Stimulated activated memory B cell treated with anti-CD40 and anti-IgM and Interleukin-4, amounts not matched to agents 10 μg/mL and 1 μg/mL and 100 μg/mL, for 72 hours (primary cell): ENCODE measurements around the gene SLAMF1.
"Not testable (repeated sequence)": the region's sequence is repeated elsewhere in the genome, so short reads cannot be mapped to it uniquely, and the experiment has no call there.

Experiments
- ATAC-seq: fragments of 150-1000 bp; cut with Tn5 transposase; 2 replicates; pipeline ENCODE4 v1.10.0; 2021
- H3K27ac Mint-ChIP-seq: one replicate; pipeline ENCODE4 v1.8.0; 2022; ENCODE audit warnings: mild to moderate bottlenecking, mixed read lengths
- H3K27me3 Mint-ChIP-seq: one replicate; pipeline ENCODE4 v1.8.0; 2022; ENCODE audit warnings: mixed read lengths
- H3K36me3 Mint-ChIP-seq: one replicate; pipeline ENCODE4 v1.8.0; 2022; ENCODE audit warnings: mixed read lengths
- H3K4me1 Mint-ChIP-seq: one replicate; pipeline ENCODE4 v1.8.0; 2022; ENCODE audit warnings: mixed read lengths
- H3K4me3 Mint-ChIP-seq: one replicate; pipeline ENCODE4 v1.8.0; 2022; ENCODE audit warnings: mild to moderate bottlenecking, moderate library complexity, mixed read lengths
- H3K9me3 Mint-ChIP-seq: one replicate; pipeline ENCODE4 v1.8.0; 2022; ENCODE audit warnings: mixed read lengths

SLAMF1 gene

DNA sequence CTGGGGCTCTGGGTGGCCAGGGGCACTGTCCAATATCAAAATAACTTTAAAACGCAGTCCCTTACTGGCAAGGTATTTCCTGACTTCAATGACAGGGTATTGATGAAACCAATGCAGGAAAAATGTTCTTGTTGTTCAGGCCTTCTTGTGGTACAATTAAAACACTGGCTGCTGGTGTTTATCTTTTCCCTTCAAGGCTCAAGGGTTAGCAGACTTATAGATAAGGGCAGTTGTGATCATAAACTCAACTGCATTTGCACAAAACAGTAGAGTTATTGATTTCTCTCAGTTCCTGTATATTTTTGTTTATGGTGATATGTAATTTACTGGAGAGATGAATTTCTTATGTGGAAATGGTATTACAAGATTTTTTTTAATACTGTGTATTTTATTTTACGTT is 64.9 kb downstream of the SLAMF1 start:
- peaks cover 6% of the 10 kb centered on the region for H3K36me3 Mint-ChIP-seq
- ATAC-seq: no peak
- peak overlapping the region; percentile 84 for H3K27ac Mint-ChIP-seq
- peaks cover 33% of the 10 kb centered on the region for H3K4me1 Mint-ChIP-seq
- peaks cover 3% of the 10 kb centered on the region for H3K9me3 Mint-ChIP-seq
- H3K27me3 Mint-ChIP-seq: no peaks in the 10 kb centered on the region
- no peak overlapping the region for H3K4me3 Mint-ChIP-seq

DNA sequence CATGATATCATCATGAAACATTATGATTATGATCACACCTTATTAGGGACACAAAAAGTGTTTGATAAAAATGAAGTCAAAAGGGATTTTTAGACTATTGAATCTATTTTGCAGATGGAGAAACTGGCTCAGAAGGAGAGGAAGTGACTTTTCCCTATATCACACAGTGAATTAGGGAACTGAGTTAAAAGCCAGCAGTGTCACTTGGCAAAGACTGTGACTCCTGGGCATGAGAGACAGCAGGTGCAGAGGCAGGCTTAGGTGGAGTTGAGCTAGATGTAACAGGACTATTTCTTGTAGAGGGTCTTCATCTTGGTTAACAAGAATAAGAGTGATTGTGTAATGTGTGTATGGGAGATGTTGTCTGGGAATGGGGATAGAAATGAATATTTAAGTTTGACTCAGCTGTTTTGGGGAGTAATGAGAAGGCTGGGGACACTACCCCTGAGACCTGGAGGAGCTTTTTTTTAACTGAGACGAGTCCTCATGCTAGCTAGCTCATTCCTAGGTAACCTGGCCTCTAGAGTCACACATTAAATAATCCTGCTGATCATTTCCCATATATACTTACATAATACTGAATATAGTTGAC is 66.5 kb downstream of the SLAMF1 start:
- no peak for ATAC-seq
- Mint-ChIP-seq H3K9me3 (peaks cover 3% of the 10 kb centered on the region), H3K4me1 (peaks cover 50% of the 10 kb centered on the region), H3K36me3 (peaks cover 11% of the 10 kb centered on the region), H3K27ac (peak overlapping the region; percentile 84), H3K27me3 (no peaks in the 10 kb centered on the region), H3K4me3 (no peak overlapping the region)

- H3K36me3 Mint-ChIP-seq: peaks cover 11% of the 10 kb centered on the region
- peak; percentile 76 for ATAC-seq
- H3K27me3 Mint-ChIP-seq: no peaks in the 10 kb centered on the region
- peak within 1 kb of the TSS; percentile 82 for H3K4me3 Mint-ChIP-seq
- H3K27ac Mint-ChIP-seq: peak within 1 kb of the TSS; percentile 84
- peaks cover 60% of the 10 kb centered on the region for H3K4me1 Mint-ChIP-seq
- peaks cover 3% of the 10 kb centered on the region for H3K9me3 Mint-ChIP-seq
Observed at GRCh38 chr1:160579216-160579701, 67.6 kb downstream of the SLAMF1 start, which contains the start of gene CD84. Gene CD84 (minus strand): TSS chr1:160579496. CDS start chr1:160579437, 59 bp downstream.

DNA sequence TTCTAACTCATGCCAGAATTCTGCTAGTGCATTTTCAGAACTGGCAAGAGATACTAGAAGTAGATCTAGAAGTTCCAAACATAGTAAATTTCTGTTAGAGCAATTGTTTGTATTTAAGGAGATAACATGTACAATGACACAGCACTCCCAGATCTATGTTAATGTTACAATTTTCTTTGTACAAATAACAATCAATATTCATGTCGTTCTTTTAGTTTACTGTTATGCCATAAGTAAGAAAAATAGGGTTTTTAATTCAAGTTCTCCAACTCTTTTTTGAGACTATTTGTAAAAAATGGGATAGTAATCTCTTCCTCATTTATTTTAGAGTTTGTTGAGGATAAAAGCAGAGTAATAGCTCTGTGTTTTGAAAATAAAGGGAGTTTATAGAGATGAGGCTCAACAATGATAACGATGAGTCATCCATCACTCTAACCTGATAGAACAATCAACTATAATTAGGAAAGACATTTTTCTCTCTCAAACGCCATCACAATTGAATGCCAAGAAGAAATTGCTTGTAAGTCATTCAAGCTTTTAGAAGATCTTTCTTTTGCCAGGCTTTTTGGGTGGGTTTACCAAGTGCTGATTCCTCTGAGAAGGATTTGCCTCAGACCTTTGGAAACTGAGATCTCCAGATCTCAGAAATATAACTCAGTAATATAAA is 68.2 kb downstream of the SLAMF1 start:
- H3K36me3 Mint-ChIP-seq: peaks cover 12% of the 10 kb centered on the region
- peaks cover 3% of the 10 kb centered on the region for H3K9me3 Mint-ChIP-seq
- peaks cover 64% of the 10 kb centered on the region for H3K4me1 Mint-ChIP-seq
- peak overlapping the region; percentile 82 for H3K4me3 Mint-ChIP-seq
- ATAC-seq: no peak
- H3K27ac Mint-ChIP-seq: peak overlapping the region; percentile 84
- H3K27me3 Mint-ChIP-seq: no peaks in the 10 kb centered on the region

GRCh38 chr1:160578175-160578524 is 68.7 kb downstream of the SLAMF1 start:
- H3K4me3 Mint-ChIP-seq: peak overlapping the region; percentile 82
- peaks cover 17% of the 10 kb centered on the region for H3K36me3 Mint-ChIP-seq
- H3K9me3 Mint-ChIP-seq: peaks cover under 1% of the 10 kb centered on the region
- H3K27me3 Mint-ChIP-seq: no peaks in the 10 kb centered on the region
- no peak for ATAC-seq
- H3K27ac Mint-ChIP-seq: peak overlapping the region; percentile 84
- H3K4me1 Mint-ChIP-seq: peaks cover 70% of the 10 kb centered on the region

DNA sequence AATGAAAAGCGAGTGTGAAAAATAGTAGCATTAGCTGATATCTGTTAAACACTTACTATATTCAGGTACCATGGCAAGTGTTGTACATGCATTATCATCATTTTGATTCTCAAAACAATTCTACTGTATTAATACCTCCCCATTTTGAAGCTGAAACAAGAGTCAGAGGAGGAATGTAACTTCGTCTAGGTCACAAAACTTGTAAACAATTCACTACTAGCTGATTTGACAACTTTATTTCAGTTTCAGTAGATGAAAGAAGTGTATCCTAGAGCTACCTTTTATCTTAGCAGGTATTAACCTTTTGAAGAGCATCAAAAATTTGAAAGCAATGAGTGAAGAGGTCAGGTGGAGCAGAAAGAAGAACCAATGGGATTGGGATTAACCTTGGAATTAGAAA is 69.2 kb downstream of the SLAMF1 start:
- peaks cover 21% of the 10 kb centered on the region for H3K36me3 Mint-ChIP-seq
- peak overlapping the region; percentile 82 for H3K4me3 Mint-ChIP-seq
- peaks cover 74% of the 10 kb centered on the region for H3K4me1 Mint-ChIP-seq
- peak overlapping the region; percentile 84 for H3K27ac Mint-ChIP-seq
- ATAC-seq: no peak
- no peaks in the 10 kb centered on the region for H3K9me3 Mint-ChIP-seq
- H3K27me3 Mint-ChIP-seq: no peaks in the 10 kb centered on the region

- no peak for ATAC-seq
- peak overlapping the region; percentile 82 for H3K4me3 Mint-ChIP-seq
- no peaks in the 10 kb centered on the region for H3K9me3 Mint-ChIP-seq
- peak overlapping the region; percentile 84 for H3K27ac Mint-ChIP-seq
- no peaks in the 10 kb centered on the region for H3K27me3 Mint-ChIP-seq
- H3K4me1 Mint-ChIP-seq: peaks cover 82% of the 10 kb centered on the region
- peaks cover 28% of the 10 kb centered on the region for H3K36me3 Mint-ChIP-seq
Observed at GRCh38 chr1:160576884-160577283, 70.0 kb downstream of the SLAMF1 start.

DNA sequence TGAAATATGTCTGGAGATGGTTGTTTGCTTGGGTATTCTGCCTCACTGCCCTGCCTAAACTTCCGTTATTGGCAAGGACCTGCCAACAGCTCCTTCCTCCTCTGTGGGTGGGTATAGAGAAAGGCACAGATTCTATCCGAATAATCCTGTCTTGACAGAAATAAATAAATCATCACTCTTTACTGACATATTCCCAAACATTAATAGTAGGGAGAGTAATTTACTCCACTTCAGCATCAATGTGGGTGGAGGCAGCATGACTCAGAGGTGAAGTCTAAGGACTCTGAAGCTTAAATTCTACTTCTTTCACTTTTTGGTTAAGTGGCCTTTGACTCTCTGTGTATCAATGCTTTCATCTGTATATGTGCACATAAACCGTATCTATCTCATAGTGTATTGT is 70.5 kb downstream of the SLAMF1 start:
- H3K9me3 Mint-ChIP-seq: peaks cover under 1% of the 10 kb centered on the region
- H3K27me3 Mint-ChIP-seq: no peaks in the 10 kb centered on the region
- peaks cover 83% of the 10 kb centered on the region for H3K4me1 Mint-ChIP-seq
- peak overlapping the region; percentile 82 for H3K4me3 Mint-ChIP-seq
- no peak for ATAC-seq
- H3K27ac Mint-ChIP-seq: peak overlapping the region; percentile 84
- H3K36me3 Mint-ChIP-seq: peaks cover 33% of the 10 kb centered on the region

GRCh38 chr1:160575112-160575664 is 71.7 kb downstream of the SLAMF1 start:
- peak overlapping the region; percentile 64 for H3K4me3 Mint-ChIP-seq
- H3K27me3 Mint-ChIP-seq: no peaks in the 10 kb centered on the region
- peaks cover 4% of the 10 kb centered on the region for H3K9me3 Mint-ChIP-seq
- peaks cover 79% of the 10 kb centered on the region for H3K4me1 Mint-ChIP-seq
- ATAC-seq: peak; percentile 72
- H3K36me3 Mint-ChIP-seq: peaks cover 42% of the 10 kb centered on the region
- H3K27ac Mint-ChIP-seq: peak overlapping the region; percentile 78

- Mint-ChIP-seq H3K4me3 (no peak overlapping the region), H3K4me1 (peaks cover 87% of the 10 kb centered on the region), H3K27me3 (no peaks in the 10 kb centered on the region), H3K9me3 (peaks cover 4% of the 10 kb centered on the region), H3K27ac (no peak overlapping the region), H3K36me3 (peaks cover 46% of the 10 kb centered on the region)
- ATAC-seq: no peak
Observed at GRCh38 chr1:160570840-160571239, 76.0 kb downstream of the SLAMF1 start.

DNA sequence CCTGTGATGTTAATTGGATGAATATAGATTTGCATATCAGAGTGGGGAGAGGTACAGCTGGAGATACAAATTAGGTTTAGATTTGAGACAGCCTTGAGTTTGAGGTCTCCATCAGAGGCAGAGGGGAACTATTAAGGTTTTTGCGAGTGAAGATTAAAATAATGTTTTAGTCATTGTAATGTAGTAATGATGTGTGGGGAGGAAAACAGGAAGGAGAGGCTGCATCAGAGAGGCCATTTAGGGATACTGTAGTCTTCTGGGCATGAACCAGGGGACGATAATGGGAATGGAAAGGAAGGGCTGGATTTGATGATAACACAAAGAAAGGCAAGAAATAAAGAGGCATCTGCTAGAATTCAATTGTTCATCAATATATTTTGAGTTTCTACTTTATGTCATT is 77.0 kb downstream of the SLAMF1 start:
- H3K27me3 Mint-ChIP-seq: no peaks in the 10 kb centered on the region
- peaks cover 57% of the 10 kb centered on the region for H3K36me3 Mint-ChIP-seq
- no peak overlapping the region for H3K4me3 Mint-ChIP-seq
- no peak for ATAC-seq
- peak overlapping the region; percentile 45 for H3K27ac Mint-ChIP-seq
- peaks cover 4% of the 10 kb centered on the region for H3K9me3 Mint-ChIP-seq
- peaks cover 87% of the 10 kb centered on the region for H3K4me1 Mint-ChIP-seq

DNA sequence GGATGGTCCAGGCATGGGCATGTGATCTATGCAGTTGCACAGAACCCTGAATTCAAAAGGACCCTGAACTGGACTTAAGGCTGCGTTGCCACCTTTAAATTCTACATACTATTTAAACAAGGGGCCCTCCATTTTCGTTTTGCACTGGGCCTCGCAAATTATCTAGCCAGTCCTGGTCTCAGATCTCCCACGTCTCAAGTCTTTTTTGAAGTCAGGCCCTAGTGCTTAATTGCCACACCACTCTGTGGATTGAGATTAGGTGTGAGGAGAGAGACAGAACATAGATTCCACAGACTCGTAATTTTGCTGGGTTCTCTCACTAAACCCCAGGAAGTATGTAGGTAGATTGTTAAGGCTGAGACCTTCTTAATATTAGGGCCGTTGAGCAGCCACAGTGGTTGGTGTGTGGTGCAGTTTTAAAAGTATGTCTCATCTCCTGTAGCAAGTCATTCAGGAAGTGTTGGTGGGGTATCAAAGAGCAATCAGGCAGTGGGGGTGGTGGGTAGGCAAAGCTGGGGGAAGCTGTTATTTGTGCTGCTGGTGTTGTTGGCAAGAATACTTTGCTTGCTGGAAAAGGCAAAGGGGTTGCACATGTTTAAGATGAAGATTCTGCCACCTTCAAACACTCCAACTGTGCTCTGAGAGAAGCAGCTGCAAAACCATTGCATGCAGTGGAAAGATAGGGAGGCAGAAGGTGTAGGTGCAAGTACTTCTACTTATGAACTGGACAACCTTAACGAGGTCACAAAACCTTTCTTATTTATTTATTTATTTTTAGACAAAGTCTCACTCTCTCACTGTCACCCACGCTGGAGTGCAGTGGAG is 78.8 kb downstream of the SLAMF1 start:
- peaks cover 77% of the 10 kb centered on the region for H3K4me1 Mint-ChIP-seq
- H3K36me3 Mint-ChIP-seq: peaks cover 62% of the 10 kb centered on the region
- peak overlapping the region; percentile 45 for H3K27ac Mint-ChIP-seq
- peaks cover 8% of the 10 kb centered on the region for H3K9me3 Mint-ChIP-seq
- no peaks in the 10 kb centered on the region for H3K27me3 Mint-ChIP-seq
- peak; percentile 74 for ATAC-seq
- H3K4me3 Mint-ChIP-seq: no peak overlapping the region

DNA sequence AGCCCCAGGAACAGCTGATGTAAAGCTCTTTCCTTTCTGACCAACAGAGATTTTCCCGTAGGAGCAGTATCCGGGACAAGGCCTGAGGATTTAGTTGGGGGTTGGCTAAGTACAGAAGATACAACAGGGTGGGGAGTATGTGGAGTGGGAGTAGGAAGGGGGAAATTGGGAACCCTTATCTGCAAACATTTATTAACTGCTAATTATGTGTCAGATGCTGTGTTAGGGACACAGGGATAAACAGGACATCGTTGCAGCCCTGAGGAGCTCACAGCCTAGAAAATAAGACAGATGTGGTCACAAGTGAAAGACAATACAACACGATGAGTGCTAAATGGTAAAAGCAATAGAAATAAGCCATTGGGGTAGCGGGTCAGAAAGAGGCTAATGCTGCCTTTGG is 79.5 kb downstream of the SLAMF1 start:
- Mint-ChIP-seq H3K4me1 (peaks cover 71% of the 10 kb centered on the region), H3K27ac (peak overlapping the region; percentile 45), H3K4me3 (no peak overlapping the region), H3K9me3 (peaks cover 8% of the 10 kb centered on the region), H3K36me3 (peaks cover 64% of the 10 kb centered on the region), H3K27me3 (no peaks in the 10 kb centered on the region)
- ATAC-seq: no peak

DNA sequence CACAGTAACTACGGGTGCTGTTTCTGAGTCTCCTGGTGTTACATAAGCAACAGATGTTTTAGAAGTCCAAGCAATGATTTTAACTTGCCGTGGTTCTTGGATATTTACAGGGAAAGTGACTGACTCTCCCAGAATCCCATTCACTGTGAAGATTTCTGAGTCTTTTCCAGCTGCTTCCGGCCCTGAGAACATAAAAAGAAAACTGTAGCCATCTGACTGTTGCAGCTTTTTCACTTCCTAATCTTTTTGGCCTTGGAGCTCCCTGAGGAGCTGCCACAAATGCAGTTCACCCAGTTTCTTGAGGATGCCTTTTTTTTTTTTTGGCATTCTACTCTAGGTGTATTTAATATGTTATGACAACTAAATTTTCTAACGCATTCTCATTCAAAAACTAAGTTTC is 81.3 kb downstream of the SLAMF1 start:
- no peaks in the 10 kb centered on the region for H3K27me3 Mint-ChIP-seq
- H3K4me3 Mint-ChIP-seq: no peak overlapping the region
- ATAC-seq: no peak
- peaks cover 72% of the 10 kb centered on the region for H3K4me1 Mint-ChIP-seq
- peak overlapping the region; percentile 69 for H3K27ac Mint-ChIP-seq
- H3K36me3 Mint-ChIP-seq: peaks cover 66% of the 10 kb centered on the region
- H3K9me3 Mint-ChIP-seq: peaks cover 6% of the 10 kb centered on the region

DNA sequence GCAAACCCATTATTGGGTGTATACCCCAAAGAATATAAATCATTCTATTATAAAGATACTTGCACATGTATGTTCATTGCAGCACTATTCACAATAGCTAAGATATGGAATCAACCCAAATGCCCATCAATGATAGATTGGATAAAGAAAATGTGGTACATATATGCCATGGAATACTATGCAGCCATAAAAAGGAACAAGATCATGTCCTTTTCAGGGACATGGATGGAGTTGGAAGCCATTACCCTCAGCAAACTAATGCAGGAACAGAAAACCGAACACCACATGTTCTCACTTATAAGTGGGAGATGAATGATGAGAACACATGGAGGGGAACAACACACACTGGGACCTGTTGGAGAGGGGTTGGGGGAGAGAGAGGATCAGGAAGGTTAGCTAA is 83.6 kb downstream of the SLAMF1 start:
- not testable (repeated sequence) for H3K9me3 Mint-ChIP-seq, ATAC-seq, H3K4me3 Mint-ChIP-seq, H3K27me3 Mint-ChIP-seq, H3K27ac Mint-ChIP-seq
- H3K36me3 Mint-ChIP-seq: peaks cover 77% of the 10 kb centered on the region
- peaks cover 80% of the 10 kb centered on the region for H3K4me1 Mint-ChIP-seq
